ENCODE measurements around the gene PSME4.
"Not testable (repeated sequence)": the region's sequence is repeated elsewhere in the genome, so short reads cannot be mapped to it uniquely, and the experiment has no call there.

Gene PSME4

GRCh38 chr2:53848062-53848461, 122.7 kb downstream of the PSME4 start:
- Mint-ChIP-seq H3K27ac (no peak overlapping the region), H3K36me3 (ENCODE audit: low read depth) (peaks cover 17% of the 10 kb centered on the region), H3K9me3 (peaks cover 2% of the 10 kb centered on the region), H3K4me1 (no peaks in the 10 kb centered on the region), H3K27me3 (ENCODE audit: low read depth) (no peaks in the 10 kb centered on the region), H3K4me3 (no peak overlapping the region)
- no peak for TF ChIP-seq CTCF (IDR thresholded peaks at IDR 0.05; ENCODE audit: unreplicated experiment in 3 of 3)

- Mint-ChIP-seq H3K4me3 (no peak overlapping the region), H3K4me1 (no peaks in the 10 kb centered on the region), H3K9me3 (peaks cover 2% of the 10 kb centered on the region), H3K27me3 (ENCODE audit: low read depth) (no peaks in the 10 kb centered on the region), H3K36me3 (ENCODE audit: low read depth) (peaks cover 15% of the 10 kb centered on the region), H3K27ac (no peak overlapping the region)
- TF ChIP-seq CTCF (IDR thresholded peaks at IDR 0.05; ENCODE audit: unreplicated experiment in 3 of 3), result no peak
These were observed 127.2 kb downstream of the PSME4 start for GRCh38 chr2:53843595-53843994.

GRCh38 chr2:53842891-53843290, 127.9 kb downstream of the PSME4 start:
- no peak overlapping the region for H3K4me3 Mint-ChIP-seq
- H3K27ac Mint-ChIP-seq, result no peak overlapping the region
- peaks cover 2% of the 10 kb centered on the region for H3K9me3 Mint-ChIP-seq
- TF ChIP-seq CTCF (IDR thresholded peaks at IDR 0.05; ENCODE audit: unreplicated experiment in 3 of 3), result no peak
- no peaks in the 10 kb centered on the region for H3K27me3 Mint-ChIP-seq (ENCODE audit: low read depth)
- peaks cover 9% of the 10 kb centered on the region for H3K36me3 Mint-ChIP-seq (ENCODE audit: low read depth)
- H3K4me1 Mint-ChIP-seq, result no peaks in the 10 kb centered on the region

GRCh38 chr2:53841651-53842050, 129.1 kb downstream of the PSME4 start:
- not testable (repeated sequence) for H3K27me3 Mint-ChIP-seq (ENCODE audit: low read depth); H3K27ac Mint-ChIP-seq; H3K4me1 Mint-ChIP-seq; H3K36me3 Mint-ChIP-seq (ENCODE audit: low read depth); H3K4me3 Mint-ChIP-seq; H3K9me3 Mint-ChIP-seq

GRCh38 chr2:53840580-53840979, 130.2 kb downstream of the PSME4 start:
- H3K4me1 Mint-ChIP-seq, result no peaks in the 10 kb centered on the region
- no peak for TF ChIP-seq CTCF (IDR thresholded peaks at IDR 0.05; ENCODE audit: unreplicated experiment in 3 of 3)
- H3K27ac Mint-ChIP-seq, result no peak overlapping the region
- no peaks in the 10 kb centered on the region for H3K27me3 Mint-ChIP-seq (ENCODE audit: low read depth)
- H3K36me3 Mint-ChIP-seq (ENCODE audit: low read depth), result peaks cover 15% of the 10 kb centered on the region
- no peak overlapping the region for H3K4me3 Mint-ChIP-seq
- H3K9me3 Mint-ChIP-seq, result peaks cover 2% of the 10 kb centered on the region

- H3K27ac Mint-ChIP-seq; H3K4me3 Mint-ChIP-seq; H3K27me3 Mint-ChIP-seq (ENCODE audit: low read depth); H3K9me3 Mint-ChIP-seq; H3K4me1 Mint-ChIP-seq: not testable (repeated sequence)
- H3K36me3 Mint-ChIP-seq (ENCODE audit: low read depth), result peaks cover 25% of the 10 kb centered on the region
These were observed 140.9 kb downstream of the PSME4 start for GRCh38 chr2:53829980-53830290.

- H3K27me3 Mint-ChIP-seq (ENCODE audit: low read depth), result no peaks in the 10 kb centered on the region
- no peak for TF ChIP-seq CTCF (IDR thresholded peaks at IDR 0.05; ENCODE audit: unreplicated experiment in 3 of 3)
- no peak overlapping the region for H3K27ac Mint-ChIP-seq
- H3K36me3 Mint-ChIP-seq (ENCODE audit: low read depth), result peaks cover 21% of the 10 kb centered on the region
- no peak overlapping the region for H3K4me3 Mint-ChIP-seq
- no peaks in the 10 kb centered on the region for H3K9me3 Mint-ChIP-seq
- H3K4me1 Mint-ChIP-seq, result peaks cover 4% of the 10 kb centered on the region
These were observed 141.4 kb downstream of the PSME4 start for GRCh38 chr2:53829273-53829979.
